ENCODE results near the gene DGKZ. TPM values are rescaled to one million over a fixed set of nuclear protein-coding genes. Genes with fewer than 3 reads are reported as not detected.

DGKZ gene
- total RNA-seq, 4 donors from 2014 or later = 41.8 to 86.4 (median 60.3) TPM

DNA sequence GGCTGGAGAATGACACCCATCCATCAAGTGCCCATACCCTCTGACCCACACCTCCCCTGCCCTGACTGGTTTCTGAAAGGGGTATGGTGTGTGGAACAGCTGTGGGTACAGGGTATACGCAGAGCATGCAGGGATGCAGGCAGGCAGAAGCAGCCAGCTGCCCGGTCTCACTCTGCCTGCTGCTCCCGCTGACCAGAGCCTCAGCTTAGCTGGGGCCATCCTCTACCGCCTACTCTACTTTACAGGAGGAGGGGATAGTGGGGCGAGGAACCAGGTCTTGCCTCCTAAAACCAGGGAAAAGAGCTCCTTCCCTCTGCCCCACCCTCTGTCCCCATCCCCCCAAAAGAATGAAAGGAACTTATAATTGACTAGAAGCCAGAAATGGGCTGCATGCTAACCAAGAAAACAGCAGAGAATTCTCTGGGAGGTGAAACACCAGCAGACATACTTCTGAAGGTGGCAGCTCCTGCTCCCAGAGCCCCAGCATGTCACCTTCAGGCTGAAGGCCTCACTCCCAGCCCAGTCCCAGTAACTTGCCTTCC lies 57.3 kb downstream of the DGKZ start:
- H3K4me3 ChIP-seq (ENCODE audit: low read depth, poor library complexity, severe bottlenecking) = no peak overlapping the region
- TF ChIP-seq, protein P1, sequence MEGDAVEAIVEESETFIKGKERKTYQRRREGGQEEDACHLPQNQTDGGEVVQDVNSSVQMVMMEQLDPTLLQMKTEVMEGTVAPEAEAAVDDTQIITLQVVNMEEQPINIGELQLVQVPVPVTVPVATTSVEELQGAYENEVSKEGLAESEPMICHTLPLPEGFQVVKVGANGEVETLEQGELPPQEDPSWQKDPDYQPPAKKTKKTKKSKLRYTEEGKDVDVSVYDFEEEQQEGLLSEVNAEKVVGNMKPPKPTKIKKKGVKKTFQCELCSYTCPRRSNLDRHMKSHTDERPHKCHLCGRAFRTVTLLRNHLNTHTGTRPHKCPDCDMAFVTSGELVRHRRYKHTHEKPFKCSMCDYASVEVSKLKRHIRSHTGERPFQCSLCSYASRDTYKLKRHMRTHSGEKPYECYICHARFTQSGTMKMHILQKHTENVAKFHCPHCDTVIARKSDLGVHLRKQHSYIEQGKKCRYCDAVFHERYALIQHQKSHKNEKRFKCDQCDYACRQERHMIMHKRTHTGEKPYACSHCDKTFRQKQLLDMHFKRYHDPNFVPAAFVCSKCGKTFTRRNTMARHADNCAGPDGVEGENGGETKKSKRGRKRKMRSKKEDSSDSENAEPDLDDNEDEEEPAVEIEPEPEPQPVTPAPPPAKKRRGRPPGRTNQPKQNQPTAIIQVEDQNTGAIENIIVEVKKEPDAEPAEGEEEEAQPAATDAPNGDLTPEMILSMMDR (IDR thresholded peaks at IDR 0.05) = no peak
- TF ChIP-seq POLR2A (IDR thresholded peaks at IDR 0.05) = no peak
- intact Hi-C loops (cut with DNase I; ENCODE audit: low total_unique reads) = no loop called here
- no peak for DNase-seq (ENCODE audit: low spot score in 2 of 2)
- WGBS, 2 donors = 85 to 93% methylated on average over 5 of the region's 5 CpGs

DNA sequence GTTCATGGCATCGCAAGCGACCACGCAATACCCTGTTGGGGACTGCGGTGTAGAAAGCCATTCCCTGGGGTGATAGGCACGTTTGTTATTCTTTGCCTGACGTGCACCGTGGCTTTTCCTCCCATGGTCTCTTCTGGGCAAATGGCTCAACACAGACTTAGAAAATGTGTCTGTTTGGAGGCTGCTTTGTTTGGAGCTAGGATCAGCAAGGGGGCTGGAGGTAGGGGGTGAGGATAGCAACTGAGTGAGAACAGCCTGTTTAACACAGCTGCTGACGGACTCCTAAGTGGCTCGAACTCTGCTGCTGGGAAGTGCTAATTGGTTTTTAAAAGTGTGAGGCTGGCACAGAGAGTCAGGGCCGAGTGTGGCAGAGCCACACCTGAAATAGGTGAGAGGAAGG lies 60.4 kb downstream of the DGKZ start:
- TF ChIP-seq, protein P1 (IDR thresholded peaks at IDR 0.05) = no peak
- TF ChIP-seq POLR2A (IDR thresholded peaks at IDR 0.05) = no peak
- intact Hi-C loops (cut with DNase I; ENCODE audit: low total_unique reads) = no loop called here
- no peak for DNase-seq (ENCODE audit: low spot score in 2 of 2)
- 89 to 92% methylated on average over 10 of the region's 10 CpGs for WGBS, 2 donors
- no peak overlapping the region for H3K4me3 ChIP-seq (ENCODE audit: low read depth, poor library complexity, severe bottlenecking)

DNA sequence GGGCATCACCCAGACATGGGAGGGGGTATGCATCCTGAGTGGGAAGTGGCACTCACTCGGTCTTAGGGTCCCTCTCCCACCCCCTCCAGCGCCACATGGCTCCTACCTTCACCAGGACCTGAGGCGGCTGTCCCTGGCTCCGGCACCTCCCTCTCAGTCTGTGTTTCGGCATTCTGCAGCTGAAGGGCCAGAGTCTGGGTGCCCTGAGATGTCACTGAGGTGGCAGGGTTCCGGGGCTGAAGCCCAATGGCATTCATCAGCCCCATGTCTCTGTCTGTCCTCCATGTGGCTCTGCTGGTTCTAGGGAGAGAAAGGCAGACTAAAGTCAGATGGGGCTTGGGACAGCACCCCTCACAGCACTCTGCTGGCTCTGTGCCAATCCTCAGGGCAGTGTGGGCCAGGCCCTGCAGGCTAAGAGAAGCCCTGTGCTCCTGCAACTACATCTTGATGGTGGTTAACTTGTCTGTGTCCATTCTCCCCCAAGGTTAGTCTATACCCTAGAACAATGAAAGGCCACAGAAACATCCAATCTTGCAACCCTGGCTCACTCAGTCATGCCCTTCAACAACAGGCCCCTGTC lies 61.2 kb downstream of the DGKZ start:
- DNase-seq (ENCODE audit: low spot score in 2 of 2) = no peak
- no peak for TF ChIP-seq POLR2A (IDR thresholded peaks at IDR 0.05)
- TF ChIP-seq, protein P1 (IDR thresholded peaks at IDR 0.05) = no peak
- intact Hi-C loops (cut with DNase I; ENCODE audit: low total_unique reads) = no loop called here
- no peak overlapping the region for H3K4me3 ChIP-seq (ENCODE audit: low read depth, poor library complexity, severe bottlenecking)
- WGBS, 2 donors = 94 to 95% methylated on average over 6 of the region's 6 CpGs

DNA sequence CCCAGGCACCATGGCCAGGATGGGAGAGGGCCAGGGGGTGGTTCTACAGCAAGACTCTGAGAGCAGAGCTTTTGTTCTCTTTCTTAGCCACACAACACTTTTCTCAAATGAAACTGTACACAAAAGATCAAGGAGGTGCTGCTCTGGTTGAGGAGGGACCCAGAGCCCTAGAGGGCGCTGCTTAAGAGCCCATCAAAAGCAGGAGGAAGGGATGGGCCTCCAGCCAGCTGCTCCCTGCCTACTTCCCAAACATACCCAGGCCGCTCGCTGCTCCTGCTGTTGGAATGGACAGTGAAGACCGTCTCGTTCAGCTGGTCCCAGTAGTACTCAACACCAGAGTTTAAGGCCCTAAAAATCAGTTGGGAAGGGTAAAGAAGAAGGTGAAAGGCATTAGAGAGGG lies 62.8 kb downstream of the DGKZ start:
- WGBS, 2 donors = 81 to 94% methylated on average over 5 of the region's 5 CpGs
- TF ChIP-seq POLR2A (IDR thresholded peaks at IDR 0.05) = no peak
- TF ChIP-seq, protein P1 (IDR thresholded peaks at IDR 0.05) = no peak
- intact Hi-C loops (cut with DNase I; ENCODE audit: low total_unique reads) = no loop called here
- DNase-seq (ENCODE audit: low spot score in 2 of 2) = no peak
- no peak overlapping the region for H3K4me3 ChIP-seq (ENCODE audit: low read depth, poor library complexity, severe bottlenecking)

DNA sequence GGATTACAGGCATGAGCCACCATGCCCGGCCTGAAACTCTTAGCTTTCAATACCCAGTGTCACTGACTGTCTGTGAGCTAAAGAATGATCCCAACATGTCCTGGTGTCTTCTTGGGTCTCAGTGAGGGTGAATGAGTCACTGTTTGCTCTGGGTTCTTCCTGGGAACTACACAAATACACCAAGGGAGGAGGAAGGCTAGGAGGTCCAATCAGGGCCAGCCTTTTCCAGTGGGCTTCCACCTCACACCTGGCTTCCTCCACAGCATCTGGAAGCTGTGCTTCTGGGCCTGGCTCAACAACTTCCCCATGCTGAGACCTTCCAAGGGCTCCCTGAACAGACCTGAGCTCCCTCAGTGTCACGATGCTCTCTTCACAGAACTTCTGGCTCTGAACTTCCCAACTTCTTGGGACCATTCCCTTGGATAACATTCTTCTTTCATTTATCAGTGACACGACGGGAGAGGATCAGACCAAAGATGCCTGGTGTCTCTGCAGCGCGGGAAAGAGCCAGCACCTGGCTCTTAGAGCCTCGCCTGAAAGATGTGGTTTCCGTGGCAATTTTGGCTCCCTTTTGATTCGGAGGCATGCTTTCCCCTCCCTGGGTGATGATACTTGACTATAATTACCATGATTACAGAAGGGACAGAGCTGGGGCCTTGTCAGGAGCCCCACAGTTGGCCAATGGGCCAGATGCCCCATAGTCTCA lies 66.7 kb downstream of the DGKZ start:
- H3K4me3 ChIP-seq (ENCODE audit: low read depth, poor library complexity, severe bottlenecking) = no peak overlapping the region
- TF ChIP-seq, protein P1 (IDR thresholded peaks at IDR 0.05) = no peak
- TF ChIP-seq POLR2A (IDR thresholded peaks at IDR 0.05) = no peak
- intact Hi-C loops (cut with DNase I; ENCODE audit: low total_unique reads) = no loop called here
- 97 to 98% methylated on average over 9 of the region's 9 CpGs for WGBS, 2 donors
- no peak for DNase-seq (ENCODE audit: low spot score in 2 of 2)

Data from lower leg skin (tissue), 4 donors.